PC-3 (cell line): Measurements from ENCODE around the gene HYCC1. TPM values are rescaled to one million over a fixed set of nuclear protein-coding genes. Genes with fewer than 3 reads are reported as not detected.

ENCODE experiments used
- ATAC-seq: fragments of 200-7000 bp; cut with Tn5 transposase; 2 replicates; pipeline ENCODE4 v1.9.1; 2020; ENCODE audit warnings: mild to moderate bottlenecking, moderate library complexity
- BruUV-seq: library from RNA; stranded (reverse); fragments of 400-500 nt; replicated peaks from 2 replicates; lab custom pipeline; 2021; lab: Mats Ljungman, UMichigan
- CTCF ChIA-PET: fragments of 300-600 bp; sonication (Branson Sonifier 250); formaldehyde crosslinking; loops from one replicate; lab custom pipeline; 2022; ENCODE audit warnings: antibody characterized with exemption; lab: Charles Lee
- POLR2A ChIA-PET: fragments of 300-600 bp; sonication (Branson Sonifier 250); formaldehyde crosslinking; loops from one replicate; lab custom pipeline; 2022; ENCODE audit warnings: antibody characterized with exemption; ENCODE audit not compliant: unreplicated experiment; lab: Charles Lee
- DNase-seq: peaks from one replicate; pipeline ENCODE4 v3.0.0-alpha.2; 2015
- H2AFZ ChIP-seq: fragments of 300-600 bp; sonication (generic); 2 replicates; pipeline ENCODE4 v1.6.0; 2016; ENCODE audit warnings: antibody characterized with exemption, low read length
- H3F3A ChIP-seq: fragments of 300-600 bp; sonication (generic); one replicate; pipeline ENCODE4 v1.6.0; 2017; ENCODE audit warnings: antibody characterized with exemption, low read length, control low read depth, mild to moderate bottlenecking; ENCODE audit not compliant: unreplicated experiment
- H3K27ac ChIP-seq: fragments of 300-600 bp; sonication (generic); 2 replicates; pipeline ENCODE4 v1.5.1; 2016; ENCODE audit warnings: mild to moderate bottlenecking, low read length
- H3K27me3 ChIP-seq: fragments of 300-600 bp; sonication (generic); 2 replicates; pipeline ENCODE4 v1.6.1; 2016; ENCODE audit warnings: low read length, mixed read lengths
- H3K36me3 ChIP-seq: fragments of 300-600 bp; sonication (generic); 2 replicates; pipeline ENCODE4 v1.6.1; 2016; ENCODE audit warnings: low read depth, mixed run types, low read length, mixed read lengths
- H3K4me1 ChIP-seq: fragments of 300-600 bp; sonication (generic); 2 replicates; pipeline ENCODE4 v1.5.1; 2016; ENCODE audit warnings: low read length; ENCODE audit not compliant: insufficient read depth
- H3K4me2 ChIP-seq: fragments of 300-600 bp; sonication (generic); 2 replicates; pipeline ENCODE4 v1.6.0; 2016; ENCODE audit warnings: low read length
- H3K4me3 ChIP-seq: fragments of 300-600 bp; sonication (generic); 2 replicates; pipeline ENCODE4 v1.5.1; 2016; ENCODE audit warnings: mild to moderate bottlenecking, low read length, mixed read lengths
- H3K79me2 ChIP-seq: fragments of 300-600 bp; sonication (generic); 2 replicates; pipeline ENCODE4 v1.6.1; 2017; ENCODE audit warnings: low read length, mixed read lengths
- H3K9ac ChIP-seq: fragments of 300-600 bp; sonication (generic); 2 replicates; pipeline ENCODE4 v1.6.0; 2016; ENCODE audit warnings: mild to moderate bottlenecking, low read length
- H3K9me2 ChIP-seq: fragments of 300-600 bp; sonication (generic); replicated peaks from 2 replicates; pipeline ENCODE4 v1.6.1; 2016; ENCODE audit warnings: mixed run types, low read length, mixed read lengths
- H3K9me3 ChIP-seq: fragments of 300-600 bp; sonication (generic); 2 replicates; pipeline ENCODE4 v1.6.1; 2016; ENCODE audit warnings: low read length, mixed read lengths
- H4K20me1 ChIP-seq: fragments of 300-600 bp; sonication (generic); 2 replicates; pipeline ENCODE4 v1.6.1; 2016; ENCODE audit warnings: low read length, mixed read lengths
- CTCF ChIP-seq: fragments of 300-600 bp; sonication (generic); conservative IDR thresholded peaks from 2 replicates; pipeline ENCODE4 v1.5.1; 2017; ENCODE audit warnings: antibody characterized with exemption, low read depth, mild to moderate bottlenecking, low read length
- EZH2 ChIP-seq: fragments of 300-600 bp; sonication (generic); IDR thresholded peaks from one replicate; pipeline ENCODE4 v1.6.1; 2017; ENCODE audit warnings: antibody characterized with exemption, mild to moderate bottlenecking, low read length; ENCODE audit not compliant: unreplicated experiment
- EZH2phosphoT487 ChIP-seq: fragments of 300-600 bp; sonication (generic); IDR thresholded peaks from 2 replicates; pipeline ENCODE4 v1.6.1; 2018; ENCODE audit warnings: mild to moderate bottlenecking, antibody characterized with exemption, low read length, borderline replicate concordance
- intact Hi-C: fragments of 100-400 bp; cut with micrococcal nuclease; formaldehyde crosslinking; loops from 2 replicates; pipeline ENCODE4 v1.9.0; 2023
- total RNA-seq: library from RNA; depleted of rRNA; stranded (reverse); fragments of >200 nt; gene quantifications from 2 replicates; pipeline ENCODE4 v1.2.3, GENCODE V29; 2014

The HYCC1 gene
- total RNA-seq, 1 experiment from 2014 or later, result 15.5 TPM

- Histone ChIP-seq H3F3A (no peaks in the 10 kb centered on the region), H3K9me3 (no peaks in the 10 kb centered on the region), H3K4me2 (no peak overlapping the region), H3K4me1 (peaks cover 17% of the 10 kb centered on the region), H3K9me2 (no peaks in the 10 kb centered on the region), H3K36me3 (no peaks in the 10 kb centered on the region), H3K79me2 (no peaks in the 10 kb centered on the region), H4K20me1 (no peaks in the 10 kb centered on the region), H3K4me3 (no peak overlapping the region), H3K27ac (no peak overlapping the region), H3K9ac (no peak overlapping the region), H2AFZ (no peak overlapping the region), H3K27me3 (no peaks in the 10 kb centered on the region)
- DNase-seq, result no peak
- BruUV-seq, result no TSS peak
- ChIA-PET POLR2A (no interaction called here), CTCF (no interaction called here)
- intact Hi-C loops, result no loop called here
- ATAC-seq, result no peak
- no peak for TF ChIP-seq CTCF
- no peak for TF ChIP-seq EZH2phosphoT487
- no peak for TF ChIP-seq EZH2
These were observed 13.3 kb upstream of the HYCC1 start for GRCh38 chr7:23027261-23027660.

DNA sequence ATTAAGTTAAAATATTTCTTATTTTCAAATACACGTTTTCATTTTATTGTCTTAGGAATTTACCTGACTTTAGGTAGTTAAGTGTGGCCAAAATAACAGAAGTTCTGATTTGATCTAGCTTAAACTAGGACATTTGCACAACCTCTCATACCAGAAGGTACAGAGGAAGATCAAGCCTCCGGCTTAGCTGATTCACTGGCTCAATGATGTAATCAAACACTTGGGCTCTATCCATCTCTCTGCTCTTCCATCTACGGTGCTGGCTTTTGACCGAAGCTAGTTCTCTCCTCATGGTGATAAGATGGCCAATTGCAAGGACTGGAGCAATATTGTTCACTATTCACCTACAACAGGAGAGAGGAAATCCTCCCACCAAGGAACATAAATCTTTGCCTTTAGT lies 12.2 kb upstream of the HYCC1 start:
- no peaks in the 10 kb centered on the region for H4K20me1 ChIP-seq
- H3F3A ChIP-seq, result no peaks in the 10 kb centered on the region
- H3K9me2 ChIP-seq, result no peaks in the 10 kb centered on the region
- no peak for TF ChIP-seq EZH2
- no peak for TF ChIP-seq CTCF
- no peaks in the 10 kb centered on the region for H3K27me3 ChIP-seq
- ATAC-seq, result no peak
- H3K27ac ChIP-seq, result no peak overlapping the region
- H3K79me2 ChIP-seq, result no peaks in the 10 kb centered on the region
- no peak overlapping the region for H3K9ac ChIP-seq
- H2AFZ ChIP-seq, result no peak overlapping the region
- CTCF ChIA-PET, result no interaction called here
- DNase-seq, result no peak
- peaks cover 28% of the 10 kb centered on the region for H3K4me1 ChIP-seq
- POLR2A ChIA-PET, result no interaction called here
- no peaks in the 10 kb centered on the region for H3K36me3 ChIP-seq
- intact Hi-C loops, result no loop called here
- no peak overlapping the region for H3K4me2 ChIP-seq
- no TSS peak for BruUV-seq
- H3K9me3 ChIP-seq, result no peaks in the 10 kb centered on the region
- no peak overlapping the region for H3K4me3 ChIP-seq

GRCh38 chr7:23024454-23024853 lies 10.5 kb upstream of the HYCC1 start:
- CTCF ChIA-PET, result no interaction called here

More at GRCh38 chr7:23024454-23024853, 10.5 kb upstream of the HYCC1 start:
- TF ChIP-seq EZH2, result no peak
- no peak for TF ChIP-seq CTCF
- no peak for TF ChIP-seq EZH2phosphoT487
- Histone ChIP-seq H3K4me3 (no peak overlapping the region), H3K4me2 (no peak overlapping the region), H3K9me2 (no peaks in the 10 kb centered on the region), H3K27ac (no peak overlapping the region), H3K9me3 (no peaks in the 10 kb centered on the region), H2AFZ (no peak overlapping the region), H3F3A (no peaks in the 10 kb centered on the region), H4K20me1 (no peaks in the 10 kb centered on the region), H3K36me3 (no peaks in the 10 kb centered on the region), H3K79me2 (no peaks in the 10 kb centered on the region), H3K27me3 (no peaks in the 10 kb centered on the region), H3K4me1 (peaks cover 40% of the 10 kb centered on the region), H3K9ac (no peak overlapping the region)
- intact Hi-C loops, result no loop called here
- no peak for ATAC-seq
- DNase-seq, result no peak
- no TSS peak for BruUV-seq
- POLR2A ChIA-PET, result no interaction called here
